GM18499 (cell line): ENCODE measurements around the gene SUMO2.
"Not testable (repeated sequence)": the region's sequence is repeated elsewhere in the genome, so short reads cannot be mapped to it uniquely, and the experiment has no call there.

Experiments used
- ATAC-seq: cut with Tn5 transposase; IDR thresholded peaks from one replicate; pipeline ENCODE4 v1.9.1; 2021; ENCODE audit warnings: moderate number of reproducible peaks; ENCODE audit not compliant: insufficient read depth, unreplicated experiment

Gene SUMO2

GRCh38 chr17:75183999-75184884 is 1.5 kb upstream of the SUMO2 start:
- no peak for ATAC-seq

DNA sequence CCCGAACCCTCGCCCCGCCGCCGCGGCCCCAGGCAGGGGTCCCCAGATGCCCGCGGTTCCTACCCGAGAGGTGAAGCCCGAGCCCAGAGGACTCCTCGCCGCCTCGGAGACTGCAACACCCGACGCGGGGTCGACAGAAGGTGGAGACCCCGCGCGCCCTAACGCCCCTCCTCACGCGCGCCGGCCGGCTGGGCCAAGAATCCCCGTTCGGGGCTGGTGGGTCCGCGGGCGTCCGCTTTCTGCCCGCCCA is 515 bp downstream of the SUMO2 start:
- no peak for ATAC-seq

- ATAC-seq = no peak
Measured at GRCh38 chr17:75181608-75182318, 996 bp downstream of the SUMO2 start.

DNA sequence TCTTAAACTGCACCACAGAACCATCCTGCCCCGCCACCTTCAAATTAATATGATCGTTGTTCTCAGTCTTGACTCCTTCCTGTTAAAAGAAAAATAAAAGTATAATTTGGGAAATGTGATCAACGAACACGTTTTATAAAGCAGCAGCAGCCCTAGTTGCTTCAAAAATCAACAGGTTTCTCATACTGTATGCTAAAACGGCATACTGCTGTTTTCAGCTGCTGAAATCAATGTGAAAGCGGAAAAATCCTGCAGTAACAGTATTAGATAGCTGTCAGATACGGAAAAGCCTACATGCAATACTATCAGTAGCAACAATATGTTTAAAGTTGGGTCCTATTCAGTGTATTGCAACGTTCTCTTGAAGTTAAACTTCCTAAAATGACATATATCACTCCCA is 1.6 kb downstream of the SUMO2 start:
- no peak for ATAC-seq

- no peak for ATAC-seq
Measured at GRCh38 chr17:75178453-75178852, 4.3 kb downstream of the SUMO2 start.

GRCh38 chr17:75176625-75177024 is 6.1 kb downstream of the SUMO2 start:
- ATAC-seq = no peak

DNA sequence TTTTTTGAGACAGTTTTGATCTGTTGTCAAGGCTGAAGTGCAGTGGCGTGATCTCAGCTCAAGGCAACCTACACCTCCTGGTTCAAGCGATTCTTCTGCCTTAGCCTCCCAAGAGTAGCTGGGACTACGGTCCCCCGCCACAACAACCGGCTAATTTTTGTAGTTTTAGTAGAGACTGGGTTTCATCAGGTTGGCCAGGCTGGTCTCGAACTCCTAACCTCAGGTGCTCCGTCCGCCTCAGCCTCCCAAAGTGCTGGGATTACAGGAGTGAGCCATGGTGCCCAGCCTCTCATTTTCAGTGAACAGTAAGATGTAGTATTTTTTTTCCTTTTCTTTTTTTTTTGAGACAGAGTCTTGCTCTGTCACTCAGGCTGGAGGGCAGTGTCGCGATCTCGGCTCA is 7.8 kb downstream of the SUMO2 start:
- ATAC-seq = no peak

- no peak for ATAC-seq
Measured at GRCh38 chr17:75173526-75173925, 9.2 kb downstream of the SUMO2 start.

DNA sequence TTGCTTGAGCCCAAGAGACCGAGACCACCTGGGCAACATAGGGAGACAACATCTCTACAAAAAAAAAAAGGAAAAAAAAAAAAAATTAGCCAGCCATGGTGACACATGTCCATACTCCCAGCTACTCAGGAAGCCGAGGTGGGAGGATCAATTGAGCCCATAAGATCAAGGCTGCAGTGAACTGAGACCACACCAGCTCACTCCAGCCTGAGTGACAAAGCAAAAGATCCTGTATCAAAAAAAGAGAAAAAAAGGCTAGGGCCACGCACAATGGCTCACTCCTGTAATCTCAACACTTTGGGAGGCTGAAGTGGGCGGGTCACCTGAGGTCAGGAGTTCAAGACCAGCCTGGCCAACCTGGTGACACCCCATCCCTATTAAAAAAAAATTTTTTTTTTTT is 13.8 kb downstream of the SUMO2 start:
- no peak for ATAC-seq

DNA sequence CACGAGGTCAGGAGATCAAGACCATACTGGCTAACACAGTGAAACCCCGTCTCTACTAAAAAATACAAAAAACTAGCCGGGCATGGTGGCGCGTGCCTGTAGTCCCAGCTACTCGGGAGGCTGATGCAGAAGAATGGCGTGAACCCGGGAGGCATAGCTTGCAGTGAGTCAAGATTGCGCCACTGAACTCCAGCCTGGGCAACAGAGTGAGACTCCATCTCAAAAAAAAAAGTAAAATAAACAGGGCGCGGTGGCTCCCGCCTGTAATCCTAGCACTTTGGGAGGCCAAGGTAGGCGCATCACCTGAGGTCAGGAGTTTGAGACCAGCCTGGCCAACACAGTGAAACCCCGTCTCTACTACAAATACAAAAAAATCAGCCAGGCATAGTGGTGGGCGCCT is 18.2 kb downstream of the SUMO2 start:
- ATAC-seq = not testable (repeated sequence)

DNA sequence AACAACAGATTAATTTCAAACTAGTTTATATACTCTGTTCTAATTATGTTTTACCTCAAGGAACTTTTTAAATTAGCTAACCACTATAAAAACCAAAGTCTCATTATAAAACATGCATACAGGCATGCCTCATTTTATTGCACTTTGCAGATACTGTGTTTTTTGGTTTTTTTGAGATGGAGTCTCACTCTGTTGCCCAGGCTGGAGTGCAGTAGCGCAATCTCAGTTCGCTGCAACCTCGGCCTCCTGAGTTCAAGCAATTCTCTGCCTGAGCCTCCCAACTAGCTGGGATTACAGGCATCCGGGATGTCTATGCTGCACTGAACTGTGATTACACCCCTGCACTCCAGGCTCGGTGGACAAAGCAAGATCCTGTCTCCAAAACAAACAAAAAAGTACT is 19.7 kb downstream of the SUMO2 start:
- ATAC-seq = no peak

- no peak for ATAC-seq
Measured at GRCh38 chr17:75160211-75160610, 22.5 kb downstream of the SUMO2 start.

DNA sequence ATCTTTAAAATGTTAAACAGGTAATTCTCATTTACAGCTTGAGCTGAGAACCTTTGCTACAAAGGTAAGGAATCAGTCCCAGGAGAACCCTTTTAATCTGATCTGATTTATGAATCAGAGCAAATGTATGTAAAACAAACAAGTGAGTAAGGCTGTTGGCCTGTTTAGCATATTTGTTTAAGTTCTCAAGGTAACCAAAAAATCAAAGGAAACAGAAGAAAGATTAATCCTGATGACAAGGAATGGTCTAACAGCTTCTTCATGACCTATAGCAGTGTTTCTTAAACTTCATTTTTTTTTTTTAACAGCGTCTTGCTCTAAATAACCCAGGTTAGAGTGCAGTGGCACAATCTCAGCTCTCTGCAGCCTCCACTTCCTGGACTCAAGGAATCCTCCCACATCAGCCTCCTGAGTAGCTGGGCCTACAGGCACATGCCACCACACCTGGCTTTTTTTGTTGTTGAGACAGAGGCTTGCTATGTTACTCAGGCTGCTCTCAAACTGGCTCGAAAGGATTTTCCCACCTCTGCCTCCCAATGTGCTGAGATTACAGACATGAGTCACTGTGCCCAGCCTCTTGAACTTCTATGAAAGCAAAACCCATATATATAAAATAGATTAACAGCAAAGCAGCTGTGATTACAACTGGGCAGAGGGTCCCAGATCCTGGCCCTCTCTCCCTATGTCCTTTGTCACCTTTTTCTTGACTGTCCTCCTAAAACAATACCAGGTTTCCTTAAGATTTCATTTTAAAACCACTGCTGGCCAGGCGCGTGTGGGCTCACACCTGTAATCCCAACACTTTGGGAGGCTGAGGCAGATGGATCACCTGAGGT is 23.3 kb downstream of the SUMO2 start:
- ATAC-seq = no peak

DNA sequence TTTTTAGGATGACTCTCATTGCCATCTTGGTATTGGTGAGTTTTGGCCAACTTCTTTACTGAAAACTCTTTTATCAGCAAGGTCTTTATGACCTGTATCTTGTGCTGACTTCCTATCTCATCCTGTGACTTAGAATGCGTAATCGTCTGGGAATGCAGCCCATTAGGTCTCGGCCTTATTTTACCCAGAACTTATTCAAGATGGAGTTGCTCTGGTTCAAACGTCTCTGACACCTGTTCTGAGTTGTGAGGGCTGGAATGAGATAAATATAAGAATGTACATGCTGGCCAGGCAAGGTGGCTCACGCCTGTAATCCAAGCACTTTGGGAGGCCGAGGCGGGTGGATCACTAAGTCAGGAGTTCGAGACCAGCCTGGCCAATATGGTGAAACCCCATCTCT is 24.3 kb downstream of the SUMO2 start:
- ATAC-seq = not testable (repeated sequence)

DNA sequence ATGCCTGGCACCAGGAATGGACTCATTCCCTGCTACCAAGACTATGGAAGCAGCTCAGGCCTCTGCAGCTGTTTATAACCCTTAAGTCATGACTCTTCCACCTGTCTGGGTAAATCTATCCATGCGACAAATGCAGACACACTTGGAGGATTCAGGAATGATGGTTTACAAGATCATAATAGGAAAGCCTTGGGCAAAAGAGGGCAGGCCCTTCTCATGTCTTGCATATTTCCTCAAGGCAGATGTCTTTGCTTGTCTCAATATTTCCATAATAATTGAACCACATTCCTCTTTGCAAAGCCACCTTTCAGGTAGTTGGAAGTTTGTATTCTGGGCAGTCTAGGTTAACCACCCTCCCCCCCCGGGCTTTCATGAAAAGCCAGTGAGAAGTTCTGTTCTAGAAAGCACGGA is 27.6 kb downstream of the SUMO2 start:
- ATAC-seq = no peak

- peak; percentile 65 for ATAC-seq
Measured at GRCh38 chr17:75154195-75155106, 28.3 kb downstream of the SUMO2 start, which contains the start of gene JPT1. Gene JPT1 (minus strand): TSS chr17:75154512. CDS start chr17:75154397, 115 bp downstream.

GRCh38 chr17:75153780-75154194 is 29.0 kb downstream of the SUMO2 start:
- ATAC-seq = peak; percentile 17

DNA sequence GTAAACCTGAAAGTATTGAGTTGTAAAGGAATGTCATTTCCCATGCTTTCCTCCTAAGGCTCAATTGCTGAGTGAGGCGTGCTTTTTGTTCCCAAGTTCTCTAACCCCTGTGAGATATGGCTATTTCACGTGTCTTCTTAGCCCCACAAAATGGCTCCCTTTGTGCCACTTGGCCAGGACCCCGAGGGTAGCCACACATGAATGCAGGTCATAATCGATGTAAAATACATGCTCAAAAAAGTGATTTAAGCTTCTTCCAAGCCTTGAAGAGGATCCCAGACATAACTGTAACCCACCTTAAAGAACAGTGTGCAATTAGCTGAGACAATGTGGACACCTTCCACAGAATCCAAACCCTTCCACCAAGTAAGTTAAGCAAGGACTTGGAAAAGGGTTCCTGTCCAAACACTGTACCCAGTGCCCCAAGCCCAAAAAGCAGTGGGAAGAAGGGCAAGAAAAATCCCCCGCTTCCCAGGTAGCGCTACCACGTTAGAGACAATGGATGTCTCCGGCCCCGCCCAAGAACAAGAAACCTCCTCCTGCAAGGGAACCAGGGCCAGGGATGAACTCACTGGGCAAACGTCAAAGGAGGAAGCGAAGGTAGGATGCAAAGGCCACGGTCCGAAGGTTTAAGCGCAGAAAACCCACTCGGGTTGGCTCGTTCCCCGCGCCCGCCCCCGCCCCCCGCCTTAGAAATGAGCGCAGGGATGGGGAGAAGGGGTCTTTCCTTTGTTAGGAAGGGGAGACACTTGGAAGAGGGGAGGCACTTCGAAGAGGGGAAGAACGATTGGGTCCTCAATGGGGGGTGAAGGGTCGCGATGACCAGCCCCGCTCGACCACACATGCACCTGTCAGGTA is 29.6 kb downstream of the SUMO2 start:
- no peak for ATAC-seq

DNA sequence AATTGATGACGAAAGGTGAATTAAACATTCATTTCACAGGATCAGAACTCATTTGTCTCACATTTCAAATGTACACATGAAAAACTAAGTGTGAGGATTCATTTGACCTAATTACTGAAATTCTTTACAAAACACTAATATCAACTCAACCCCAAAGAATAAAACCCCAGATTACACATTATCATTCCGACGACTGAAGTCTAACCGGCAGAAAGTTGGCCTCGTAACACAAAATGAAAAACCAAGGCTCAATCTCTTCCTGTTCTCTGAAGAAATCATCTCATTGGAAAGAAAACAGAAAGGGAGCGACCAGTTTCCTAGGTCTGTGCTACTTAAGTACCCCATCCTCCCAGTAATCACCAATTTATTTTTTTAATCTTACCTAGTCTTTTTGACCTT is 30.2 kb downstream of the SUMO2 start:
- no peak for ATAC-seq
